HUES48 (cell line): Measurements from ENCODE around the gene RABGAP1L.

ENCODE experiments used
- H3K27ac ChIP-seq: one replicate; pipeline ENCODE4 v1.7.0; 2013; ENCODE audit warnings: low read depth, low read length, inconsistent platforms
- H3K27me3 ChIP-seq: 2 replicates; pipeline ENCODE4 v1.6.1; 2013; ENCODE audit warnings: mild to moderate bottlenecking, low read length; ENCODE audit not compliant: control insufficient read depth, insufficient read depth
- H3K36me3 ChIP-seq: 2 replicates; pipeline ENCODE4 v1.6.1; 2013; ENCODE audit warnings: low read length; ENCODE audit not compliant: control insufficient read depth, insufficient read depth
- H3K4me1 ChIP-seq: 2 replicates; pipeline ENCODE4 v1.6.1; 2013; ENCODE audit warnings: mild to moderate bottlenecking, low read length; ENCODE audit not compliant: control insufficient read depth, insufficient read depth
- H3K4me3 ChIP-seq: 2 replicates; pipeline ENCODE4 v1.5.1; 2013; ENCODE audit warnings: mild to moderate bottlenecking, low read depth, low read length
- H3K9ac ChIP-seq: 2 replicates; pipeline ENCODE4 v1.6.1; 2013; ENCODE audit warnings: mild to moderate bottlenecking, low read depth, low read length, moderate library complexity
- H3K9me3 ChIP-seq: 2 replicates; pipeline ENCODE4 v1.6.1; 2013; ENCODE audit warnings: low read length; ENCODE audit not compliant: control insufficient read depth, insufficient read depth

RABGAP1L gene

GRCh38 chr1:174786760-174787159 is 627.4 kb downstream of the RABGAP1L start:
- H3K27ac ChIP-seq: no peak overlapping the region
- no peaks in the 10 kb centered on the region for H3K36me3 ChIP-seq
- no peak overlapping the region for H3K9ac ChIP-seq
- H3K9me3 ChIP-seq: no peaks in the 10 kb centered on the region
- H3K4me3 ChIP-seq: no peak overlapping the region
- H3K4me1 ChIP-seq: peaks cover 6% of the 10 kb centered on the region; the same call in 1 of the 2 replicates
- no peaks in the 10 kb centered on the region for H3K27me3 ChIP-seq

GRCh38 chr1:174788981-174789380 is 629.7 kb downstream of the RABGAP1L start:
- no peaks in the 10 kb centered on the region for H3K27me3 ChIP-seq
- H3K27ac ChIP-seq: no peak overlapping the region
- peaks cover 8% of the 10 kb centered on the region; the same call in 1 of the 2 replicates for H3K4me1 ChIP-seq
- H3K9ac ChIP-seq: no peak overlapping the region
- no peak overlapping the region for H3K4me3 ChIP-seq
- no peaks in the 10 kb centered on the region for H3K9me3 ChIP-seq
- H3K36me3 ChIP-seq: no peaks in the 10 kb centered on the region

GRCh38 chr1:174789399-174789798 is 630.1 kb downstream of the RABGAP1L start:
- Histone ChIP-seq H3K36me3 (no peaks in the 10 kb centered on the region), H3K9ac (no peak overlapping the region), H3K4me3 (no peak overlapping the region), H3K4me1 (peaks cover 11% of the 10 kb centered on the region; the same call in 1 of the 2 replicates), H3K27me3 (no peaks in the 10 kb centered on the region), H3K9me3 (no peaks in the 10 kb centered on the region), H3K27ac (no peak overlapping the region)

GRCh38 chr1:174791863-174792262 is 632.5 kb downstream of the RABGAP1L start:
- H3K4me3 ChIP-seq: no peak overlapping the region
- H3K36me3 ChIP-seq: no peaks in the 10 kb centered on the region
- no peaks in the 10 kb centered on the region for H3K9me3 ChIP-seq
- H3K9ac ChIP-seq: no peak overlapping the region
- peaks cover 17% of the 10 kb centered on the region for H3K4me1 ChIP-seq
- no peak overlapping the region for H3K27ac ChIP-seq
- H3K27me3 ChIP-seq: no peaks in the 10 kb centered on the region

- Histone ChIP-seq H3K4me3 (no peak overlapping the region), H3K27ac (no peak overlapping the region), H3K9ac (no peak overlapping the region), H3K4me1 (peaks cover 23% of the 10 kb centered on the region), H3K36me3 (no peaks in the 10 kb centered on the region), H3K9me3 (no peaks in the 10 kb centered on the region), H3K27me3 (no peaks in the 10 kb centered on the region)
These were observed 635.5 kb downstream of the RABGAP1L start for GRCh38 chr1:174794861-174795260.

GRCh38 chr1:174795806-174796205 is 636.5 kb downstream of the RABGAP1L start:
- no peak overlapping the region for H3K4me3 ChIP-seq
- no peaks in the 10 kb centered on the region for H3K27me3 ChIP-seq
- H3K4me1 ChIP-seq: peaks cover 33% of the 10 kb centered on the region
- H3K9me3 ChIP-seq: no peaks in the 10 kb centered on the region
- H3K27ac ChIP-seq: no peak overlapping the region
- H3K36me3 ChIP-seq: no peaks in the 10 kb centered on the region
- no peak overlapping the region for H3K9ac ChIP-seq

- Histone ChIP-seq H3K4me3 (no peak overlapping the region), H3K4me1 (peaks cover 42% of the 10 kb centered on the region), H3K27me3 (no peaks in the 10 kb centered on the region), H3K27ac (no peak overlapping the region), H3K9me3 (no peaks in the 10 kb centered on the region), H3K9ac (no peak overlapping the region), H3K36me3 (no peaks in the 10 kb centered on the region)
These were observed 638.1 kb downstream of the RABGAP1L start for GRCh38 chr1:174797398-174797797.

- peaks cover 40% of the 10 kb centered on the region for H3K4me1 ChIP-seq
- H3K27me3 ChIP-seq: no peaks in the 10 kb centered on the region
- H3K4me3 ChIP-seq: peak overlapping the region; percentile 59
- no peak overlapping the region for H3K9ac ChIP-seq
- no peaks in the 10 kb centered on the region for H3K9me3 ChIP-seq
- H3K36me3 ChIP-seq: no peaks in the 10 kb centered on the region
- H3K27ac ChIP-seq: peak overlapping the region; percentile 53
These were observed 639.8 kb downstream of the RABGAP1L start for GRCh38 chr1:174799136-174799479.

- Histone ChIP-seq H3K4me1 (peaks cover 31% of the 10 kb centered on the region), H3K36me3 (no peaks in the 10 kb centered on the region), H3K27me3 (no peaks in the 10 kb centered on the region), H3K9me3 (no peaks in the 10 kb centered on the region), H3K9ac (peak overlapping the region; percentile 50), H3K4me3 (peak overlapping the region; percentile 59), H3K27ac (peak overlapping the region; percentile 15)
These were observed 641.0 kb downstream of the RABGAP1L start for GRCh38 chr1:174800216-174800851.

GRCh38 chr1:174800876-174801275 is 641.6 kb downstream of the RABGAP1L start:
- Histone ChIP-seq H3K4me3 (peak overlapping the region; percentile 59), H3K9ac (no peak overlapping the region), H3K27ac (no peak overlapping the region), H3K36me3 (no peaks in the 10 kb centered on the region), H3K27me3 (no peaks in the 10 kb centered on the region), H3K4me1 (peaks cover 29% of the 10 kb centered on the region), H3K9me3 (no peaks in the 10 kb centered on the region)

GRCh38 chr1:174809755-174810280 is 650.5 kb downstream of the RABGAP1L start:
- H3K27ac ChIP-seq: no peak overlapping the region
- H3K4me3 ChIP-seq: no peak overlapping the region
- H3K36me3 ChIP-seq: no peaks in the 10 kb centered on the region
- no peak overlapping the region for H3K9ac ChIP-seq
- H3K9me3 ChIP-seq: no peaks in the 10 kb centered on the region
- no peaks in the 10 kb centered on the region for H3K27me3 ChIP-seq
- peaks cover 16% of the 10 kb centered on the region; the same call in 1 of the 2 replicates for H3K4me1 ChIP-seq
